HL-60/S4 treated with phorbol 12-myristate 13-acetate at 8.2 ng/mL for 4 days and 3 days (cell line): ENCODE data around the gene KIF25.

ENCODE experiments used
- in situ Hi-C: fragments of 300-500 bp; cut with MboI; formaldehyde crosslinking; loops from 2 replicates; pipeline ENCODE4 v1.15.0; 2022; ENCODE audit warnings: low sequenced_read_pairs

Gene KIF25

GRCh38 chr6:168035098-168035660 is 37.7 kb downstream of the KIF25 start:
- in situ Hi-C loops: no loop called here

GRCh38 chr6:168035661-168036545 is 38.4 kb downstream of the KIF25 start:
- in situ Hi-C loops: no loop called here

DNA sequence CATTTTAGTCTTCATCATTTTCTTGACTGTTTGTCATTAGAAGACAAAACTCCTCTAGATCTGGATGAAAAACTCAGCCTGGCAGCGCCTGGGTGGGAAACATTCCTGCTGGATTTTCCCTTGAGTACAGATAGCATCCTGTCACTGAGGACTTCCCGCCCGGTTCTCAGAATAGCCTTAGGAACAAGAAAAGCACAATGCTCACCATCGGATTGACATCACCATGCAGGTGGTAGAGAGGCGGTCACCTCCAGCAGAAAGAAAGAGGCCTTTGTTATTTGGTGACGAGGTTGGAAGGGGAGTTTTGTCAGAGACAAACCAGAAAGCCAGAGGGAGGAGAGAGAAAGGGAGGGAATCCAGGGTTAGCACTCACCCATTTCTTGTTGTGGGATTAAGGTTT is 39.8 kb downstream of the KIF25 start:
- in situ Hi-C loops: no loop called here

GRCh38 chr6:168037856-168038255 is 40.4 kb downstream of the KIF25 start:
- in situ Hi-C loops: no loop called here

DNA sequence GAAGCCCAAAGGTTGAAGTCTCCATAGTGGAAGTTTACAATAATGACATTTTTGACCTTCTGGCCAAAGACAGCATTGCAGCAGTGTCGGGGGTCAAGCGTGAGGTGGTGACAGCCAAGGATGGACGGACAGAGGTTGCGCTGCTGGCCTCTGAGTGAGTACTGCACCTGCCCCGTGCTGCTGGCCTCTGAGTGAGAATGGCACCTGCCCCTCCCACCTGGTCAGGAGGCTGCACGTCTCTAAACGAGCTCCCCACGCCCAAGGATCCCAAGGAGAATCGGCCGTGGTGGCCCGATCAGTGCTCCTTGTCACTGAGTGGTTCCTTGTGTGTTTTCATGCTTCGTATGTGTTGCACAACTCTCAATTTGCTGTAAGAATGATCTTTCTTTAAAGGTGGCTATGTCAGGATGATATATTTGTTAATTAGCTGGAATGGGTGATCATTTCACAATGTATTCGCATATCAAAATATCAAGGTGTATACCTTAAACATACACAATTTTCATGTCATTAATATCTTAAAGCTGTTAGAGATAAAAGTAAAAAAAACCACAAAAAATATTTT is 41.2 kb downstream of the KIF25 start:
- in situ Hi-C loops: no loop called here

GRCh38 chr6:168039301-168039700 is 41.8 kb downstream of the KIF25 start:
- in situ Hi-C loops: no loop called here

DNA sequence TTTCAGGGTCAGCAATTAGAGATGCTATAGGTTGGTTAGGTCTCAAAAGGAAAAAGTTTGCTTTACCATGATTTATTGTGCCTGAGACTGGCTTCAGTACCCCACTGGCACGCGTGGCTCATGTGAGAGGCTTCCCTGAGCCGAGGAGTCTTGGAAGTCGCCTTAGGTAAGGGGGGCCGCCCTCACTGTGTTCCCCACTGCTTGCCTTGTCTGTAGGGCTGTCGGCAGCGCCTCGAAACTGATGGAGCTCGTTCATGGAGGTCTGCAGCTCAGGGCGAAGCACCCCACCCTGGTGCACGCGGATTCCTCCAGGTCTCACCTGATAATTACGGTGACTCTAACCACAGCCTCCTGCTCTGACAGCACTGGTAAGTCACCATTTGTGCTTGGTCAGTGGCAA is 42.4 kb downstream of the KIF25 start:
- in situ Hi-C loops: no loop called here

DNA sequence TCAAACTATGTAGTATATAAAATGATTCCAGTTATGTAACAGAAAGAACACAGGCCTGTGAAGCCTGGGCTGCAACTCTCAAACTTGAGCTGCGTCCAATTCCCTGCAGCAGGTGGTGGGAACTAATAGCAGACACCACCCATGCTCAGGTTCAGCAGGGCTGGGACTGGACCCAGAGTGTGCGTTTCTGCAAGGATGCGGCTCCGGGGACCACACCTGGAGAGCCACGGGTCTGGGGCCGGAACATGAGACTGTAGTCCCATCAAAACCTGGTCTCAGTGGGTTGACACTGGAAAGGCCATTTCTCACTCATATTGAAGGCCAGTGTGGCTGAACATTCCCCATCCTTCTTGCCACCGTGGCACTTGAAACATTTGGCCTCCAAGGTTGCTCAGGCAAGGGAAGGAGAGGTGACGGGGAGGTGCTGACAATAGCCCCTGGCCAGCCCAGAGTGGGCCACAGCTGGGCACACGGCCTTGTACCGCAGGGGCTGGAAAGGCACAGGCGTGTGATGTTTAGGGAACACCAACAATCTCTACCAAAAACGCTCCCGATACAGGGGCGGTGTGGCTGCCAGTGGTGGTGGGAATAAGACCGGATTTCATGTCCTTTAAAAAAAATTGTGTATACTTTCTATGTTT is 43.5 kb downstream of the KIF25 start:
- in situ Hi-C loops: no loop called here

DNA sequence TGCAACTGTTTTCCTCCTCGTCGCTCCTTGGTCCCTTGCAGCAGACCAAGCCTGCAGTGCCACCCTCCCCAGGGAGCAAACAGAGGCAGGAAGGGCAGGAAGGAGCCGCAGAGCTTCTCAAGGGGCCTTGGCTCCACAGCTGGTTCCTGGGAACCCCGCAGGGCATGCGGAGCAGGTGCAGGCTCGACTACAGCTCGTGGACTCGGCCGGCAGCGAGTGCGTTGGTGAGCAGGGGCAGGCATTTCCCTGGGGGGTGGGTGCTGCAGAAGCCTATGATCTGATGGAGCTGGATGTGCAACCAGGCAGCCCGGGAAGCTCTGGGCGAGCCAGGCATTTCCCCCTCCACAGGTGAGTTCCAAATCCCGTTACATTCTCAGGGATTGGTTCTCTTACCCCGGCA is 44.5 kb downstream of the KIF25 start:
- in situ Hi-C loops: no loop called here

- in situ Hi-C loops: no loop called here
These were observed 45.1 kb downstream of the KIF25 start for GRCh38 chr6:168042426-168043192.

- in situ Hi-C loops: no loop called here
These were observed 45.8 kb downstream of the KIF25 start for GRCh38 chr6:168043193-168043847.

DNA sequence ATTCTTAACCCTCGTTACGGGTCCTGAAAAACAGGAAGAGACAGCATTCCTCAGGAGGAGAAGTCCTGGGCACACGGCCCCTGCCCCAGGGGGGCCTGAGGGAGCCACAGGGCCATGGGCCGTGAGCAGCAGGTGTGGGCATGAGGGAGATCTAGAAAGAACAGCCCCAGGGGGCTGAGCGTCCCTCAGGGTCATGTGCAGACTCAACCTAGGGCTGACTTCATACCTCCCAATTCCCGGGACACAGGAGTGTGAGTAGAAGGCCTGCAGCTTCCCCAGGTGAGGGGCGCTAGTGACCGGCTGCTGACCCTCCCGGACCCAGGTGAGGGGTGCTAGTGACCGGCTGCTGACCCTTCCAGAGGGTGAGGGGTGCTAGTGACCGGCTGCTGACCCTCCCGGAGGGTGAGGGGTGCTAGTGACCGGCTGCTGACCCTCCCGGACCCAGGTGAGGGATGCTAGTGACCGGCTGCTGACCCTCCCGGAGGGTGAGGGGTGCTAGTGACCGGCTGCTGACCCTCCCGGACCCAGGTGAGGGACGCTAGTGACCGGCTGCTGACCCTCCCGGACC is 46.5 kb downstream of the KIF25 start:
- in situ Hi-C loops: no loop called here

GRCh38 chr6:168044521-168045130 is 47.2 kb downstream of the KIF25 start:
- in situ Hi-C loops: no loop called here

- in situ Hi-C loops: no loop called here
These were observed 47.7 kb downstream of the KIF25 start for GRCh38 chr6:168045141-168045691.

- in situ Hi-C loops: no loop called here
These were observed 48.5 kb downstream of the KIF25 start for GRCh38 chr6:168045706-168046620.

DNA sequence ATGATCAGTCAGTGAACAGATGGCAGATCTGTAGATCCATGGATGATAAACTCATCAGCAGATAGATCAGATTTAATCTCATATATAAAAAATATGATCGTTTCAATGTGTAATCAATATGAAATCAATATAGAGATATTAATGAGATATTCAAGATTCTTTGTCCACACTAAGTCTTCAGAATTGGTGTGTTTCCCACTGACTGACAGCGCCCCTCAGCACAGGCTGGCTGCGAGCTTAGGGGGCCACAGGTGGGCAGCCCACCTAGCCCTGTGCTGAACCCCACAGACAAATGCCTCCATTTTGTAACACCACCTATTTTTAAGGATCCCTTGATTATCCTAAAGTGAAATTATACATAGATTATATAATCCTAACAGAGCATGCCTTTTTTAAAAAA is 49.2 kb downstream of the KIF25 start:
- in situ Hi-C loops: no loop called here

DNA sequence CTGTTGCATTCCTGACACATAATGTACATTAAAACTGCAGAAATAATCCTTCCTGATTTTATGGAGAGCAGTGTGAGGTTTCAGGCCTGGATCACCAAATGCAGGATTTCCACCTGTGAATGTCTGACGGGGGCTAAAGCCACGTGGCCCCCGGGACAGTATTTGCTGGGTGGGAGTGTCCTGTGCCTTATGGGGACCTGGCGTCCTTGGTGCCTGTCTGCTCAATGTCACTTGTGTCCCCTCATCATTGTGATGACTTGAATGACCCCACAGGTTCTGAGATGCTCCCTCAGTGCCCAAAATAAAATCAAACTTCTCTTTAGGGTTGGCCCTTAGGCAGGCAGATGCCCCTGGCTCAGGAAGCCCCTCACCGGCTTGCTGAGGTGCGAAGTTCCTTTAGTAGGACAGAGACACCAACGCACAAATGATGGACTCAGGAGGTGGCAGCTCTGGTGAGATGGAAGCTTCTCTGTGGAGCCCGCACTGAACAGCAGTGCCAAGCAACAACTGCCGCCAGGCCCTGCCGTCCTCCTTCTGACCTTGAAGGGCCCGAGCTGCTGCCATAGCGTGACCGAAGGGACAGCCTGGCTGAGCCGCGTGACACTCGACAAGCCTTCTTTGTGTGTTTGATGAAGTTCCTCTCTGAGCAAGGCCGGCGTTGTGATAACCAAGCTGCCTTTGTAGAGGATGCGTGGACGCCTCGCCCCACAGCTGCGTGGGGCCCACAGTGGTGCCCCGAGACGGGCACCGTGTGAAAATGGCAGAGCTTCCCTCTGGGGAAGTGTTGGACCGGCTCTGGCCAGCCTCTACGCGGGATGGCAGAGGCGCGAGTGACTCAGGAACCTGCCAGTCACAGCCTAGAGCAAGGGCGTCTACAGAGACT is 50.6 kb downstream of the KIF25 start:
- in situ Hi-C loops: no loop called here

DNA sequence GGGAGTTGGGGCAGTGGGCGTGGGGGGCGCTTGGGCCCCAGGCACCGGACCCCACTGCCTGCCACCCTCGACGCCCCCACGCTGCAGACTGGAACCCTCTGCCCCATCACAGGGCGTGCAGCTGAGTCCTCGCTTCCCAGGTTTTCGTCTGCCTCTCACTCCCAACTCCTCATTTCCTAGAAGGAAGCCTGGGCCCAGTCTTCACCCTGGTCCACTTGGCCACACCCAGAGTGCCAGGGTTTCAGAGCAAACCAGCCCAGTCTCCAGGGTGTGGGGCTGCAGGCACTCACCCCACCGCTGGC is 51.2 kb downstream of the KIF25 start:
- in situ Hi-C loops: no loop called here
